Measurements from ENCODE around the gene ALDH5A1.

ALDH5A1 gene

GRCh38 chr6:24537771-24538385 is 43.1 kb downstream of the ALDH5A1 start:
- peak; percentile 71 for ATAC-seq

GRCh38 chr6:24539416-24539815 is 44.6 kb downstream of the ALDH5A1 start:
- no peak for TF ChIP-seq PPARA (CRISPR knock-in tag; IDR thresholded peaks at IDR 0.05; ENCODE audit: borderline replicate concordance)
- TF ChIP-seq ZFP30 (CRISPR knock-in tag; IDR thresholded peaks at IDR 0.05), result no peak
- TF ChIP-seq POU6F1 (CRISPR knock-in tag; IDR thresholded peaks at IDR 0.05; ENCODE audit: borderline replicate concordance, low read depth), result no peak
- TF ChIP-seq ZNF8 (CRISPR knock-in tag; IDR thresholded peaks at IDR 0.05), result no peak
- no peak for ATAC-seq

More at GRCh38 chr6:24537771-24538385, 43.1 kb downstream of the ALDH5A1 start:
- TF ChIP-seq OSR1 (CRISPR knock-in tag; IDR thresholded peaks at IDR 0.05) (no peak), BACH2 (CRISPR knock-in tag; IDR thresholded peaks at IDR 0.05; ENCODE audit: borderline replicate concordance) (no peak)

GRCh38 chr6:24540197-24540596 is 45.4 kb downstream of the ALDH5A1 start:
- no peak for ATAC-seq
- TF ChIP-seq ZFP3 (CRISPR knock-in tag; IDR thresholded peaks at IDR 0.05) (no peak), BACH2 (CRISPR knock-in tag; IDR thresholded peaks at IDR 0.05; ENCODE audit: borderline replicate concordance) (no peak), ARNTL (CRISPR knock-in tag; IDR thresholded peaks at IDR 0.05; ENCODE audit: borderline replicate concordance, low read depth) (no peak), SNAI2 (CRISPR knock-in tag; IDR thresholded peaks at IDR 0.05) (no peak), PATZ1 (CRISPR knock-in tag; IDR thresholded peaks at IDR 0.05; ENCODE audit: borderline replicate concordance) (no peak), CSDC2 (CRISPR knock-in tag; IDR thresholded peaks at IDR 0.05) (no peak), ISL1 (CRISPR knock-in tag; IDR thresholded peaks at IDR 0.05) (no peak), CREB5 (CRISPR knock-in tag; IDR thresholded peaks at IDR 0.05; ENCODE audit: low read depth) (no peak), PPARA (CRISPR knock-in tag; IDR thresholded peaks at IDR 0.05; ENCODE audit: borderline replicate concordance) (no peak), POU6F1 (CRISPR knock-in tag; IDR thresholded peaks at IDR 0.05; ENCODE audit: borderline replicate concordance, low read depth) (no peak), OSR1 (CRISPR knock-in tag; IDR thresholded peaks at IDR 0.05) (no peak)
- TF ChIP-seq, protein P1, sequence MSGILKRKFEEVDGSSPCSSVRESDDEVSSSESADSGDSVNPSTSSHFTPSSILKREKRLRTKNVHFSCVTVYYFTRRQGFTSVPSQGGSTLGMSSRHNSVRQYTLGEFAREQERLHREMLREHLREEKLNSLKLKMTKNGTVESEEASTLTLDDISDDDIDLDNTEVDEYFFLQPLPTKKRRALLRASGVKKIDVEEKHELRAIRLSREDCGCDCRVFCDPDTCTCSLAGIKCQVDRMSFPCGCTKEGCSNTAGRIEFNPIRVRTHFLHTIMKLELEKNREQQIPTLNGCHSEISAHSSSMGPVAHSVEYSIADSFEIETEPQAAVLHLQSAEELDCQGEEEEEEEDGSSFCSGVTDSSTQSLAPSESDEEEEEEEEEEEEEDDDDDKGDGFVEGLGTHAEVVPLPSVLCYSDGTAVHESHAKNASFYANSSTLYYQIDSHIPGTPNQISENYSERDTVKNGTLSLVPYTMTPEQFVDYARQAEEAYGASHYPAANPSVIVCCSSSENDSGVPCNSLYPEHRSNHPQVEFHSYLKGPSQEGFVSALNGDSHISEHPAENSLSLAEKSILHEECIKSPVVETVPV (CRISPR knock-in tag; IDR thresholded peaks at IDR 0.05), result no peak

DNA sequence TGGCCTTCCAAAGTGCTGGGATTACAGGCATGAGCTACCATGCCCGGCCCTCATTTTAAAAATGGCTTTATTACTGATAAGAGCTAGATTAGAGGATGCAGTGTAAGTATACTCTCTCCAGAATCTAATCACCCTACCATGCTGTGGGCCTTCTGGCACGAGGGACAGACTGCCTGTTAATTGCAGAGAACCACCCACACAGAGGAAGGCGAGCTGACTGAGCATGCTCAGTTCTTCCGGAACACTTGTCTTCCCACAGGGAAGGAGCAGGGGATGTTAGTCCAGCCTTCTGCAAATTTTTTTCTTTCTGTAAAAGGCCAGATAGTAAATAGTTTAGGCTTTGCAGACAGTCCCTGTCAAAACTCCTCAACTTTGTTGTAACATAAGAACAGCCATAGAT is 48.9 kb downstream of the ALDH5A1 start:
- no peak; the same call in 2 of the 3 replicates for ATAC-seq
- TF ChIP-seq PPARA (CRISPR knock-in tag; IDR thresholded peaks at IDR 0.05; ENCODE audit: borderline replicate concordance) (no peak), ARNTL (CRISPR knock-in tag; IDR thresholded peaks at IDR 0.05; ENCODE audit: borderline replicate concordance, low read depth) (no peak), RARB (CRISPR knock-in tag; IDR thresholded peaks at IDR 0.05) (no peak), TCF4 (CRISPR knock-in tag; IDR thresholded peaks at IDR 0.05; ENCODE audit: borderline replicate concordance) (no peak), TSHZ2 (CRISPR knock-in tag; IDR thresholded peaks at IDR 0.05) (no peak), OSR1 (CRISPR knock-in tag; IDR thresholded peaks at IDR 0.05) (no peak), GLIS3 (CRISPR knock-in tag; IDR thresholded peaks at IDR 0.05) (no peak)

Measured in SK-N-SH treated with all-trans-retinoic acid at 6 μM for 48 hours (cell line).